Suppressor macrophage (primary cell): ENCODE measurements around the gene SIGLEC6.

Experiments used
- DNase-seq, 4 experiments: peaks; one replicate each; pipeline ENCODE4 v3.0.0-alpha.2; 2020 to 2022
- total RNA-seq, 17 experiments: gene quantifications; one replicate each; lab custom pipeline; 2026; ENCODE audit warnings: mixed read lengths in 6 of 17, inconsistent platforms in 3 of 17; lab: John Stamatoyannopoulos, UW

The SIGLEC6 gene
- total RNA-seq = 0 to 2.3 (median 0) reads per million in 17 experiments

GRCh38 chr19:51531349-51532315, at the start of gene SIGLEC6:
Gene SIGLEC6, minus strand, starts transcription at chr19:51531670. Its CDS starts 22 bp downstream, at chr19:51531648.
- peak; percentile 94 to 97 (median 96) for DNase-seq

GRCh38 chr19:51576850-51577249, 45.4 kb upstream of the SIGLEC6 start:
- DNase-seq = no peak

GRCh38 chr19:51573331-51573730, 41.9 kb upstream of the SIGLEC6 start:
- DNase-seq = no peak

GRCh38 chr19:51572908-51573307, 41.4 kb upstream of the SIGLEC6 start:
- no peak for DNase-seq

- peak in 3 of 4 experiments; percentile 35 to 56 (median 46) for DNase-seq
These were observed 40.9 kb upstream of the SIGLEC6 start for GRCh38 chr19:51572410-51572809.

GRCh38 chr19:51571599-51571998, 40.1 kb upstream of the SIGLEC6 start:
- peak in 1 of 4 experiments; percentile 12 for DNase-seq

GRCh38 chr19:51570962-51571575, 39.6 kb upstream of the SIGLEC6 start, which contains the start of gene ZNF175:
Gene ZNF175, plus strand, starts transcription at chr19:51571283. Its CDS starts 2,047 bp downstream, at chr19:51573330.
- peak; percentile 96 to 98 (median 98) for DNase-seq

- no peak for DNase-seq
These were observed 37.0 kb upstream of the SIGLEC6 start for GRCh38 chr19:51568456-51568855.

GRCh38 chr19:51567583-51567982, 36.1 kb upstream of the SIGLEC6 start:
- DNase-seq = no peak

- no peak for DNase-seq
These were observed 35.1 kb upstream of the SIGLEC6 start for GRCh38 chr19:51566489-51567100.

GRCh38 chr19:51565583-51565982, 34.1 kb upstream of the SIGLEC6 start:
- DNase-seq = peak in 2 of 4 experiments; percentile 22 to 25

- DNase-seq = peak in 2 of 4 experiments; percentile 45 to 53
These were observed 33.3 kb upstream of the SIGLEC6 start for GRCh38 chr19:51564791-51565190.

- DNase-seq = no peak
These were observed 28.9 kb upstream of the SIGLEC6 start for GRCh38 chr19:51560339-51560738.

GRCh38 chr19:51559240-51559639, 27.8 kb upstream of the SIGLEC6 start:
- DNase-seq = peak in 2 of 4 experiments; percentile 17 to 24

- DNase-seq = peak; percentile 78 to 92 (median 88)
These were observed 21.7 kb upstream of the SIGLEC6 start for GRCh38 chr19:51552996-51553725.

- no peak for DNase-seq
These were observed 21.1 kb upstream of the SIGLEC6 start for GRCh38 chr19:51552608-51552995.

GRCh38 chr19:51551673-51552432, 20.4 kb upstream of the SIGLEC6 start:
- no peak for DNase-seq

GRCh38 chr19:51550848-51551672, 19.6 kb upstream of the SIGLEC6 start:
- no peak for DNase-seq

- no peak for DNase-seq
These were observed 18.3 kb upstream of the SIGLEC6 start for GRCh38 chr19:51549533-51550324.

GRCh38 chr19:51548891-51549305, 17.4 kb upstream of the SIGLEC6 start:
- no peak for DNase-seq
